Suprapubic skin (tissue), 4 donors: ENCODE measurements around the gene KIF18B. TPM values are rescaled to one million over a fixed set of nuclear protein-coding genes. Genes with fewer than 3 reads are reported as not detected.

ENCODE experiments used
- DNase-seq, 2 donors: peaks; one replicate each; pipeline ENCODE4 v3.0.0-alpha.2; 2019; ENCODE audit warnings: low spot score in 2 of 2
- H3K27ac ChIP-seq: fragments of 200-600 bp; sonication (generic); one replicate; pipeline ENCODE4 v1.5.1; 2019
- H3K27me3 ChIP-seq: fragments of 200-600 bp; sonication (generic); one replicate; pipeline ENCODE4 v1.5.1; 2019
- H3K36me3 ChIP-seq: fragments of 200-600 bp; sonication (generic); one replicate; pipeline ENCODE4 v1.5.1; 2019
- H3K4me1 ChIP-seq: fragments of 200-600 bp; sonication (generic); one replicate; pipeline ENCODE4 v1.5.1; 2019
- H3K4me3 ChIP-seq: fragments of 200-600 bp; sonication (generic); one replicate; pipeline ENCODE4 v1.5.1; 2019; ENCODE audit warnings: mild to moderate bottlenecking
- H3K9me3 ChIP-seq: fragments of 200-600 bp; sonication (generic); one replicate; pipeline ENCODE4 v1.5.1; 2019
- EP300 ChIP-seq: sonication (generic); formaldehyde crosslinking; IDR thresholded peaks from one replicate; pipeline ENCODE4 v1.6.1; 2017; ENCODE audit warnings: antibody characterized with exemption
- POLR2A ChIP-seq, 2 donors: fragments of 450-650 bp; IDR thresholded peaks; one replicate each; pipeline ENCODE4 v1.6.1; 2017; ENCODE audit warnings: antibody characterized with exemption in 2 of 2, mild to moderate bottlenecking in 2 of 2, moderate library complexity in 2 of 2
- POLR2AphosphoS5 ChIP-seq, 3 donors: sonication (generic); formaldehyde crosslinking; IDR thresholded peaks; one replicate each; pipeline ENCODE4 v1.6.1; 2017; ENCODE audit warnings: antibody characterized with exemption in 3 of 3
- WGBS: methylation state at CpG from one replicate; pipeline ENCODE4 v1.1.5; 2018; 5-methylcytosine and 5-hydroxymethylcytosine counted together
- total RNA-seq, 4 donors: library from RNA; depleted of rRNA; stranded (reverse); fragments of >200 nt; gene quantifications; one replicate each; pipeline ENCODE4 v1.1.0, GENCODE V29; 2016
- TF ChIP-seq, protein P1 (sequence below), 2 donors: fragments of 200-600 bp in 1 of 2; fragments of 450-650 bp in 1 of 2; sonication (generic) in 1 of 2; IDR thresholded peaks; one replicate each; pipeline ENCODE4 v1.5.1; 2016 to 2019; ENCODE audit warnings: antibody characterized with exemption in 2 of 2, mild to moderate bottlenecking in 1 of 2, moderate library complexity in 1 of 2

The KIF18B gene
- total RNA-seq, 4 donors from 2014 or later, result 2.0 to 4.0 (median 2.8) TPM

DNA sequence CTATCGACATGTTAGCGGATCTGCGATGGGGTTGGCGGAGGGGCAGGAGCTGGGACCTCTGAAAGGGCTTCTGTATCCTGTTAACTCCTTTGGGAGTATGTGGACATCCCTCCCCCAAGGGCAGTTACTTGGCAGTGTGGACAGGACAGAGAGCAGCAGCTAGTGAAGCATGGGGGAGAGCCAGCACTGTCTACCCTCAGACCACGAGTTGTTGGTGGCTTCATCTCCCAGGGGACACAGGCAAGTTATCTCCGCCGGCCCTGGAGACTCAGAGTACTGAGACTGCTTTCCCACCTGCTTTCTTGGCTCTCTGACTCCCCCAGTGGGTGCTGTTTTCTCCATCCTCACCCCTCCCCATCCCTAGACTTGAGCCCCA, 27.0 kb downstream of the KIF18B start:
- Histone ChIP-seq H3K27ac (no peak overlapping the region), H3K9me3 (no peaks in the 10 kb centered on the region), H3K36me3 (no peaks in the 10 kb centered on the region), H3K4me1 (peaks cover 27% of the 10 kb centered on the region), H3K27me3 (no peaks in the 10 kb centered on the region), H3K4me3 (no peak overlapping the region)
- 82% methylated on average over 7 of the region's 7 CpGs for WGBS
- DNase-seq, result peak; percentile 46 to 56
- TF ChIP-seq, protein P1, sequence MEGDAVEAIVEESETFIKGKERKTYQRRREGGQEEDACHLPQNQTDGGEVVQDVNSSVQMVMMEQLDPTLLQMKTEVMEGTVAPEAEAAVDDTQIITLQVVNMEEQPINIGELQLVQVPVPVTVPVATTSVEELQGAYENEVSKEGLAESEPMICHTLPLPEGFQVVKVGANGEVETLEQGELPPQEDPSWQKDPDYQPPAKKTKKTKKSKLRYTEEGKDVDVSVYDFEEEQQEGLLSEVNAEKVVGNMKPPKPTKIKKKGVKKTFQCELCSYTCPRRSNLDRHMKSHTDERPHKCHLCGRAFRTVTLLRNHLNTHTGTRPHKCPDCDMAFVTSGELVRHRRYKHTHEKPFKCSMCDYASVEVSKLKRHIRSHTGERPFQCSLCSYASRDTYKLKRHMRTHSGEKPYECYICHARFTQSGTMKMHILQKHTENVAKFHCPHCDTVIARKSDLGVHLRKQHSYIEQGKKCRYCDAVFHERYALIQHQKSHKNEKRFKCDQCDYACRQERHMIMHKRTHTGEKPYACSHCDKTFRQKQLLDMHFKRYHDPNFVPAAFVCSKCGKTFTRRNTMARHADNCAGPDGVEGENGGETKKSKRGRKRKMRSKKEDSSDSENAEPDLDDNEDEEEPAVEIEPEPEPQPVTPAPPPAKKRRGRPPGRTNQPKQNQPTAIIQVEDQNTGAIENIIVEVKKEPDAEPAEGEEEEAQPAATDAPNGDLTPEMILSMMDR (IDR thresholded peaks at IDR 0.05), result no peak
- TF ChIP-seq POLR2AphosphoS5 (IDR thresholded peaks at IDR 0.05) (no peak), POLR2A (IDR thresholded peaks at IDR 0.05) (no peak), EP300 (no peak)

DNA sequence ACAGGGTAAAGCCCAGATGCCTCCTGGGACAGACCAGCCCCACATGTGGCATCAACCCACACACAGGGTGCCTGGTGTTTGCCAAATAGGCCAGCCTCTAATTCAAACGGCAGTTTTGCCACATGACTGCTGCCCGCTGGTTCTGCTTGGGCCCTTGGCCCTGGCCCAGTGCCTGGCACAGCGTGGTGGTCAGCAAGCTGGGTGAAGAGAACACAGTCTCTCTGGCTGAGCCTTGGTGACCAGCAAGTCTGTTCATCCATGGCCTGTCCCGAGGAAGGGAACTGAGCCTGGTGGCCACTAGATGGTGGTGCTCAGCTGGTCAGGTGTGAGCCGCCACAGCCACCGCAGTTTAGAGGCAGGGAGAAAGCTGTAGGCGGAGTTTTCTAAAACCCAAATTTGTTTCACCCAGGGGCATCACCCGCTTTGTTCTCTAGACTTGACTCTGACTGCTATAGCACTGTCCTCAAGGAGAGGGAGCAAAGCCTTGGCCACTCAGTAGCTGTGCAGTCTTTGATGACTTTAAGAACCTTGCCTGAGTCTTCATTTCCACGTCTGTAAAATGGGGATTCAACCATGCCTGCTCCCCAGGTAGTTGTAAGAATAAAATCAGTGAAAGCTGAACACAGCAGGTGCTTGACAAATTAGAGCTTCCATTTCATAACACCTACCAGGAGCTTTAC, 27.5 kb downstream of the KIF18B start:
- Histone ChIP-seq H3K4me3 (no peak overlapping the region), H3K36me3 (no peaks in the 10 kb centered on the region), H3K27ac (no peak overlapping the region), H3K27me3 (peaks cover 3% of the 10 kb centered on the region), H3K4me1 (peaks cover 27% of the 10 kb centered on the region), H3K9me3 (no peaks in the 10 kb centered on the region)
- TF ChIP-seq, protein P1 (IDR thresholded peaks at IDR 0.05), result peak; percentile 78 to 80
- TF ChIP-seq POLR2A (IDR thresholded peaks at IDR 0.05), result no peak
- WGBS, result 11% methylated on average over 5 of the region's 9 CpGs
- DNase-seq, result peak; percentile 84 to 93

DNA sequence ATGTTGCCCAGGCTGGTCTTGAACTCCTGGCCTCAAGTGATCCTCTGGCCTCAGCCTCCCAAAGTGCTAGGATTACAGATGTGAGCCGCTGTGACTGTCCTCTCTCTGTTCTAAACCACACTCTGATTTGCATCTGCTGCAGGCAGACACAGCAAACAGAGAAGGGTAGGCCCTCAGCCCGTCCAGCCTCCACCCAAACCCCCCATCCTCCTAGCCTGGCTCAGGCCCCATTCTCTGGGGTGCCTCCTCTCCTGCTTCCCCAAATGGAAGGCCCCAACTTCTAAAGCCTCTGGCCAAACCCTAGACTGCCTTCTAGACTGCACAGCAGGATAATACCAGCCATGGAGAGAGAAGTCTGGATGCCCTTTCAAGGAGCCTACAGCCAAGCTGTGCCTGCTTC, 28.2 kb downstream of the KIF18B start:
- no peaks in the 10 kb centered on the region for H3K36me3 ChIP-seq
- 65% methylated on average over 2 of the region's 2 CpGs for WGBS
- no peaks in the 10 kb centered on the region for H3K9me3 ChIP-seq
- H3K4me3 ChIP-seq, result no peak overlapping the region
- no peak for DNase-seq
- peaks cover 27% of the 10 kb centered on the region for H3K4me1 ChIP-seq
- H3K27me3 ChIP-seq, result peaks cover 6% of the 10 kb centered on the region
- TF ChIP-seq POLR2A (IDR thresholded peaks at IDR 0.05) (no peak), POLR2AphosphoS5 (IDR thresholded peaks at IDR 0.05) (no peak)
- TF ChIP-seq, protein P1 (IDR thresholded peaks at IDR 0.05), result no peak
- H3K27ac ChIP-seq, result no peak overlapping the region

DNA sequence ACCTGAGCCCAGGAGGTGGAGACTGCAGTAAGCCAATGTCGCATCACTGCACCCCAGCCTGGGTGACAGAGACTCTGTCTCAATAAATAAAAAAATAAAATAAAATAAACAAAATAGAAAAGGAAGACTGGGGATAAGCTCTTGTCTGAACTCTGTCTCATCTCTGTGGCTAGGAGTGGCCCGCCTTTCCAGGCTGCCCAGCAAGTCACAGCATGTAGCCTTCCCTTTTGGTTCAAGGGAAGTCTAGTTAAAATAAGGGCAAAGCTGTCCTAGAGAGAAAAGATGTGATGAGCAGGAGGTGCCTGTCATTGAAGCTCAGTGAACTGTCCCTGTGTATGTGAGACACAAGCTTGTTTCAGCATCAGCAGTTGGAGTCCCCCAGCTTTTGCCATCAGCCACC, 29.6 kb downstream of the KIF18B start:
- Histone ChIP-seq H3K36me3 (no peaks in the 10 kb centered on the region), H3K4me1 (peaks cover 27% of the 10 kb centered on the region), H3K27ac (no peak overlapping the region), H3K27me3 (peaks cover 6% of the 10 kb centered on the region), H3K4me3 (no peak overlapping the region), H3K9me3 (no peaks in the 10 kb centered on the region)
- TF ChIP-seq, protein P1 (IDR thresholded peaks at IDR 0.05), result no peak
- TF ChIP-seq EP300 (no peak), POLR2AphosphoS5 (IDR thresholded peaks at IDR 0.05) (no peak)
- DNase-seq, result no peak
- WGBS, result 66% methylated on average over 2 of the region's 2 CpGs

DNA sequence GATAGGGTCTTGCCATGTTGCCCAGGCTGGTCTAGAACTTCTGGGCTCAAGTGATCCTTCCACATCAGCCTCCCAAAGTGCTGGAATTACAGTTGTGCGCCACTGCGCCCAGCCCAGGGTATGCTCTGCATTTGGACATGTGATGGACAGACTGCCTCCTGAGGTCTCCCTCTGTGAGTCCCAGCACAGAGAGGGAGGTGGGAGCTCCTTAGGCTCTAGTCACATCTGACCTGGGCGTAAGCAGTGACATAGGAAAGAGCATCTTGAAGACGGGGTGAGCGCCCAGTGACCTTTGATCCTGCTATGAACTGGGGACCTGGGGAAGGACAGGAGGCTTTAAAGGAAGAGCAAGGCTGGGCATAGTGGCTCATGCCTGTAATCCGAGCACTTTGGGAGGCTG, 30.1 kb downstream of the KIF18B start:
- Histone ChIP-seq H3K9me3 (no peaks in the 10 kb centered on the region), H3K27ac (no peak overlapping the region), H3K4me3 (no peak overlapping the region), H3K36me3 (no peaks in the 10 kb centered on the region), H3K4me1 (peaks cover 27% of the 10 kb centered on the region), H3K27me3 (peaks cover 8% of the 10 kb centered on the region)
- WGBS, result 87% methylated on average over 6 of the region's 6 CpGs
- DNase-seq, result peak in 1 of 2 donors; percentile 46
- no peak for TF ChIP-seq EP300
- TF ChIP-seq POLR2AphosphoS5 (IDR thresholded peaks at IDR 0.05), result no peak
- TF ChIP-seq, protein P1 (IDR thresholded peaks at IDR 0.05), result no peak
- no peak for TF ChIP-seq POLR2A (IDR thresholded peaks at IDR 0.05)
